Mucosa of descending colon (tissue), 3 donors: ENCODE measurements around the gene CD93. TPM values are rescaled to one million over a fixed set of nuclear protein-coding genes. Genes with fewer than 3 reads are reported as not detected.

Experiments used
- ATAC-seq: fragments of 200-7000 bp; cut with Tn5 transposase; one replicate; pipeline ENCODE4 v1.9.1; 2020; ENCODE audit warnings: mild to moderate bottlenecking, moderate library complexity
- DNase-seq, 3 donors: peaks; one replicate each; pipeline ENCODE4 v3.0.0-alpha.2; 2020
- H3K36me3 ChIP-seq: fragments of 200-600 bp; one replicate; pipeline ENCODE4 v1.8.0; 2021; ENCODE audit warnings: low read depth, mild to moderate bottlenecking
- H3K4me1 ChIP-seq: fragments of 200-600 bp; one replicate; pipeline ENCODE4 v1.8.0; 2021; ENCODE audit warnings: low read depth, mild to moderate bottlenecking
- H3K4me3 ChIP-seq: fragments of 200-600 bp; one replicate; pipeline ENCODE4 v1.8.0; 2021; ENCODE audit warnings: mild to moderate bottlenecking
- H3K9me3 ChIP-seq: fragments of 200-600 bp; one replicate; pipeline ENCODE4 v1.8.0; 2021; ENCODE audit warnings: mild to moderate bottlenecking
- intact Hi-C, 2 donors: fragments of 100-400 bp; cut with DNase I in 1 of 2; cut with micrococcal nuclease in 1 of 2; formaldehyde crosslinking; loops; one replicate each; pipeline versions ENCODE4 v1.11.0 to v1.11.1; 2022; cut with DNase I, micrococcal nuclease
- total RNA-seq, 3 donors: library from RNA; stranded (reverse); fragmentation: NEBNext Ultra II Directional in 2 of 3; extraction: Animal tissue kit (Norgen Biotek cat#: 25700) in 2 of 3; gene quantifications; one replicate each; pipeline versions ENCODE4 v1.2.1 to v1.2.4, GENCODE V29; 2021 to 2023
- TF ChIP-seq, protein P1 (sequence below): fragments of 200-600 bp; IDR thresholded peaks from one replicate; pipeline ENCODE4 v1.8.0; 2022; ENCODE audit warnings: antibody characterized with exemption, mild to moderate bottlenecking
- donor health status: DM: no; HTN: no; CAD: no; lungs with moderate emphysema.
- donor health status: DM: no; HTN: no; CAD: no.
- donor health status: DM: no; HTN: yes; CAD: no.

Gene CD93
- total RNA-seq, 3 donors from 2014 or later = 7.6 to 24.2 (median 20.1) TPM

DNA sequence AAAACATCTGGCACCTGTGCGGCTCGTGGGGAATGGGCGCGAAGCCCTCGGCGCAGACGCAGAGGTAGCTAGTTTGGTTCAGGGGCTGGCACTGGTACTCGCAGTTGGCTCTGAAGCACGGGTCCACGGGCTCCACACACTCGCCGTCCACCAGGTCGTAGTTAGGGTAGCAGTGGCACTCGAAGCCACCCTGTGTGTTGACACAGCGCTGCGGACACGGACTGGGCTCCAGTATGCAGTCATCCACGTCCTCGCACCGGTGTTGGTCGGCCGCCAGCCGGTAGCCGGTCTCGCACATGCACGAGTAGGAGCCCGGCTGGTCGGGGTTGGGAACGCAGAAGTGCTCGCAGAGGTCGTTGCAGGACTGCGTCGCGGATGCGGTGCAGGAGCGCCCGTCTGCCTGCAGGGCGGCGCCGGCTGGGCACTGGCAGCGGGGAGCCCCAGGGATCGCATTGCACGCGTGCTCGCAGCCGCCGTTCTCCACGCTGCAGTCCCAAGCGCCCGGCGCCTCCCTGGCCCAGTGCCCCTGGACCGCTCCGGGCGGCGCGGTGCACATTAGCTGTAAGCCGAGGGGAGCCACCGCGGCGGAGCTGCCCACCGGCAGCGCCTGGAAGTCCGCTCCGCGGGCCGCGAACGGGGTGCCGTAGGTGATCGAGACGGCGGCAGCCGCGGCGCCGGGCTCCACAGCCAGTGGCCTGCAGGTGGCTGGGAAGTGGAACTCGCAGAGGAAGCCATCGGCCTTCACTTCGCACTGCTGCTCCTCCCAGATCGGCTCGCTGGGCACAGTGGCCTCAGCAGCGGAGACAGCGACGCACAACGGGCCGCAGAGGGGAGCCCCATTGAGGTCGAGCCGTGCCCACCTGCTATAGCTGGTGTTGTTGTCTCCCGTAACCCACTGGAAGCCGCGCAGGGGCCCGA, 37.6 kb downstream of the CD93 start:
- intact Hi-C loops = no loop called here
- peak; percentile 68 for ATAC-seq
- Histone ChIP-seq H3K9me3 (no peaks in the 10 kb centered on the region), H3K36me3 (no peaks in the 10 kb centered on the region), H3K4me1 (peaks cover 15% of the 10 kb centered on the region), H3K4me3 (no peak overlapping the region)
- peak; percentile 34 to 77 (median 63) for DNase-seq
- TF ChIP-seq, protein P1, sequence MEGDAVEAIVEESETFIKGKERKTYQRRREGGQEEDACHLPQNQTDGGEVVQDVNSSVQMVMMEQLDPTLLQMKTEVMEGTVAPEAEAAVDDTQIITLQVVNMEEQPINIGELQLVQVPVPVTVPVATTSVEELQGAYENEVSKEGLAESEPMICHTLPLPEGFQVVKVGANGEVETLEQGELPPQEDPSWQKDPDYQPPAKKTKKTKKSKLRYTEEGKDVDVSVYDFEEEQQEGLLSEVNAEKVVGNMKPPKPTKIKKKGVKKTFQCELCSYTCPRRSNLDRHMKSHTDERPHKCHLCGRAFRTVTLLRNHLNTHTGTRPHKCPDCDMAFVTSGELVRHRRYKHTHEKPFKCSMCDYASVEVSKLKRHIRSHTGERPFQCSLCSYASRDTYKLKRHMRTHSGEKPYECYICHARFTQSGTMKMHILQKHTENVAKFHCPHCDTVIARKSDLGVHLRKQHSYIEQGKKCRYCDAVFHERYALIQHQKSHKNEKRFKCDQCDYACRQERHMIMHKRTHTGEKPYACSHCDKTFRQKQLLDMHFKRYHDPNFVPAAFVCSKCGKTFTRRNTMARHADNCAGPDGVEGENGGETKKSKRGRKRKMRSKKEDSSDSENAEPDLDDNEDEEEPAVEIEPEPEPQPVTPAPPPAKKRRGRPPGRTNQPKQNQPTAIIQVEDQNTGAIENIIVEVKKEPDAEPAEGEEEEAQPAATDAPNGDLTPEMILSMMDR = peak; percentile 22

DNA sequence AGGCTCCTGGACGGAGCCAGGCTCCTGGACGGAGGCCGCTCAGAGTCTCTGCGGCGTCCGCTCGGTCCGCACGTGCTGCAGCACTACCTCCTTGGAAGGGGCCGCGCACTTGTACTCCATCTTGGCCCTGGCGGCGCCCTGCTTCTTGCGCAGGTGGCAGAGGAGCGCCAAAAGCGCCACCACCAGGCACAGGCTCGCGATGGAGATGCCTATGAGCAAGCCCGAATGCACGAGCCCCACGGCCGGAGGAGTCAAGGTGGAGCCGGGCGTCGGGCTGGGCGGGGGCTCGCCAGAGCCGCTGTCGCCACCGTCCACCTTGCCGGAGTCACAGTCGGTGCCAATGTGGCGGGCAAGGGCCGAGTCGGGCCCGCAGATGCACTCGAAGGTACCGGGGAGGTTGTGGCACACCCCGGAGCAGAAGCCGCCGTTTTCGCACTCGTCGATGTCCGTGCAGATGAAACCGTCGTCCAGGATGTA, 38.3 kb downstream of the CD93 start:
- Histone ChIP-seq H3K4me3 (peak overlapping the region; percentile 6), H3K36me3 (no peaks in the 10 kb centered on the region), H3K9me3 (no peaks in the 10 kb centered on the region), H3K4me1 (peaks cover 15% of the 10 kb centered on the region)
- no peak for ATAC-seq
- TF ChIP-seq, protein P1 = no peak
- DNase-seq = no peak
- intact Hi-C loops = no loop called here

DNA sequence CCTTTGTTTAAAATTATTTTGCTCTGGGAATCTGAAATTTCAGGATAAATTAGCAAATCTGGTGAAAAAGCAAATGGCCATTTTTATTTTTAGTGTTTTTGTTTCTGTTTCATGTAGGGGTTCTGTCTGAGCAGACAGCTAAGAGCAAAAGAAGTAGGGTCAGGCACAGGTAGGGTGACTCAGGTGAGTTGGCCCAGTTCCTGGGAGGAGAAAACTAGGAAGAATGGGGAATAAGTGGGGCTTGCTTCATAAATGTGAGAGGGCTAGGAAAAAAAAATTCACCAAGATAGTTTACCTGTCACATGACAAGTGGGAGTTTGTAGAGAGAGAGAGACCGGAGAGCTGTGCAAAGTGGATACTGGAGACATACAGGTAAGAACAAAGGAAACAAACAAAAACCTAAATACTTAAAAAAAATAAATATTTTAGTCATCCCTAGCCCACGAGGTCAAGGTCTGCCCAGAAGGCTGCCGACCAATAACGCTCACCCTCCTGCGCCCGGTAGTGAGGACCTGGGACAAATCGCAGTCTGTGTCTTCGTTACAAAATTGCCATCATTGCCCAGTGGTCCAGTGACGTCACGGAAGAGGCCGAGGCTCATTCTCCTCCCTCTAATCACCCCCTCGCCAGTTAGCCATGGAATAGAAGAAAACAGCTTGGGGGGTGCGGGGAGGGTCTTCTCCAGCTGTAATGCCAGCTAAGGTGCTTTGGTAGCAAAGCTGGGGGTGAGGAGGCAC, 39.0 kb downstream of the CD93 start:
- no peak for ATAC-seq
- TF ChIP-seq, protein P1 = no peak
- DNase-seq = no peak
- H3K4me1 ChIP-seq = peaks cover 15% of the 10 kb centered on the region
- H3K9me3 ChIP-seq = no peaks in the 10 kb centered on the region
- peak overlapping the region; percentile 6 for H3K4me3 ChIP-seq
- H3K36me3 ChIP-seq = no peaks in the 10 kb centered on the region
- intact Hi-C loops = no loop called here

DNA sequence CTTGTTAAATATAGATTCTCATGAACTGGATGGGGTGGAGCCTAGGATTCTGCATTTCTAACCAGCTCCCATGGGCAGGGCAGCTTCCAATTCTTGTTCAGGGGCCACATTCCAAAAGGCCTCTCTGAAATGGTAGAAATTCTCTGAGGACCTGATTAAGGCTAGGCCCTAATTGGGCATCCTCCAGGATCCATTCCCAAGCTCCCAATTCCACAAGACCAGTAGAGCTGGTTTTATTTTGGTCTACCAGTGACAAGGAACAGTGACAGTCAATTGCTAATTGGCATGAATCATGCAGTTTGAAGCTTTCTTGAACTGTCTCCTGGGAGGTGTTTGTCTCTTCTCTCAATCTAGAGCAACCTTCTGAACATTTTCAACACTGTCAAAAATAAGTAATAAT, 39.7 kb downstream of the CD93 start:
- Histone ChIP-seq H3K4me1 (peaks cover 15% of the 10 kb centered on the region), H3K4me3 (no peak overlapping the region)

DNA sequence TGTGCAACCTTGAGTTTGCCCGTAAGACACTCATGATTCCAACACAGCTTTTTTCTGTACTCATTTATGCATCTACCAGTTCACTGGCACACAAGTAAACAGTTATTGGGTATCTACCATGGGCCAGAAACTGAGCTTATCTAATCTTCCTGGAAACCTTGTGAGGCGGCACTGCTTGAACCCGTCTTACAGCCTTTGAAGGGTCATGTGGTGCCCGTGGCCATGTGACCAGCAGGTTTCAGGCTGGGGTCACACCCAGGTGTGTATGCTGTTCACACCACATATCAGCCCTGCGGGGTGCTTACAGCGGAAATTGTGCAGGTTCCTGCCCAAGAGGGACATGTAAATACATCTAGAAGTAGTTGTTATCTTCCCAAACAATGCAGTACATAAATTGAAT, 42.7 kb downstream of the CD93 start:
- intact Hi-C loops = no loop called here
- H3K36me3 ChIP-seq = no peaks in the 10 kb centered on the region
- ATAC-seq (peak; percentile 49), DNase-seq (peak in 1 of 3 donors; percentile 51)
- no peak overlapping the region for H3K4me3 ChIP-seq
- H3K9me3 ChIP-seq = no peaks in the 10 kb centered on the region
- TF ChIP-seq, protein P1 = no peak
- H3K4me1 ChIP-seq = no peaks in the 10 kb centered on the region

More for the DNA sequence above, 39.7 kb downstream of the CD93 start:
- TF ChIP-seq, protein P1 = no peak
- Histone ChIP-seq H3K9me3 (no peaks in the 10 kb centered on the region), H3K36me3 (no peaks in the 10 kb centered on the region)
- intact Hi-C loops = no loop called here
- DNase-seq = no peak
- ATAC-seq = no peak
